GM18517 (cell line): ENCODE measurements around the gene TENM3.

Experiments used
- ATAC-seq: cut with Tn5 transposase; IDR thresholded peaks from one replicate; pipeline ENCODE4 v1.9.1; 2021; ENCODE audit warnings: mild to moderate bottlenecking, moderate library complexity; ENCODE audit not compliant: unreplicated experiment

TENM3 gene

DNA sequence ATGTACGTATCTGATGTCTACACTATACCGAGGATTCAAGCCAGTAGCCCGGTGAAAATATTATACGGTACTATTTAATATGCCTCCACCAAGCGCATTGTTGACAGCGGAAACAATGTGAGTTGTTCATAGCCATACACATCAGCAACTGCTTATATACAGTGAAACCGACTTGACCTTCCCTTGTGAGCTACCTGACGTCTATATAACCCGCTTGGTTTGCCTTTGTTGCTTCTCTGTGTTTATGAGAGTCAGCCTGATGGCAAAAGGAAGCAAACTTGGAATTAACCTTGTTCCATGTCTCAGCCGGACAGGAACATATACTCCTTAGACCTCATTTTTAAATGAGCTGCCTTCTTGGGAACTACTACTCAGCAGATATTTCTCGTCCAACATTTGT lies 462.2 kb downstream of the TENM3 start:
- ATAC-seq, result no peak

- ATAC-seq, result no peak
Measured at GRCh38 chr4:182711211-182711610, 468.0 kb downstream of the TENM3 start.

- ATAC-seq, result no peak
Measured at GRCh38 chr4:182715548-182715947, 472.3 kb downstream of the TENM3 start.

DNA sequence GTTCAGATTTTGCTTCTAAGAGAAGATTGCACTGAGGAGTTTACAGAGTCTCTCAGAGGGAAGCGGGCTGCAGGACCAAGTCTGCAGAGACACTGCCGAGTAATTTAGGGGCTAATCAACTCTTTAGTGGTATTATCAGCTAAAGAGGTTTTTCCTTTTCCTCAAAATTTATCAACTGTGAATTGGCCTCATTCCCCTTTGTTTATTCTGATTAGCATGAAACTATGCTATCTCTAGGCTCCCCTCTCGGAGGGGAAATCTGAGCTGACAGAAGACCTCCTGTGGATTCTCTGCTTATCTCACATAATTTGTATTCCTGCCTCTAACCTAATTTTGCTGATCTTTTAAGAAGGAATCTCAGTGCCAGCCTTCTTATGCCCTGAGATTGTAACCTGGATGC lies 473.0 kb downstream of the TENM3 start:
- no peak for ATAC-seq

DNA sequence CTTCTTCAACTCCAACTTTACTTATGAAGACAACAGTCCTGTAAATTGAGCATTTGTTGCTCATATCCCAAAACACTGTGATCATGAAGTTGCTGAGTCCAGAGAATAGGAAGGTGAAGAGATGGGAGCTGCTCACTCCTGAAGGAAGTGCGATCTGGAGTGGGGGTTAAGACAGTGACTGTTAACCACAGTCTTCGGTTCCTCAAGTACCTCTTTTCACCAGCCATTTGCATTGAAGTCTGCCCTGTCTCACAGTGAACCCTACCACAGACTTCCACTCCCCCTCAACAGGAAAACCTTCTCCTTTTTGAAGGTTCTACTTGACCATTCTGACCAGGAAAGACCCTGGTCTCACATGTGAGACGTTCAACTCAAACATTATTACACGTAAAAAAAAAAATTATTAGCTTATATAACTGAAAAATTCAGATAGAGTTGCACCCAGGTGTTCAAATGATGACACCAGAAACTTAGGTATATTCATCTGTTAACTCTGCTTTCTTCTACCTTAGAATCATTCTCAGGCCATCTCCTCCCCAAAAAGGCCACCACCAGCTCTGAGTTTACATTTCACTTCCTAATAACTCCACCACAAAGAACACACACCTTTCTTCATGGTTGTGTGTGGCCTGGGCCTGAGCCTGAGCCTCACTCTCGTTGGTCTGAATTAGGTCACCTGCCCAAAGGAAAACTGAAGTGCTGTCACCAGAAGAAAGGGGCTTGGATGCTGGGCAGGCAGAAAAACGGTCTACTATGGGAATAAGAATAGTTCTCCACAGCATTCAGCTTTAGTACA lies 474.8 kb downstream of the TENM3 start:
- no peak for ATAC-seq

- ATAC-seq, result no peak
Measured at GRCh38 chr4:182724414-182724813, 481.2 kb downstream of the TENM3 start.

DNA sequence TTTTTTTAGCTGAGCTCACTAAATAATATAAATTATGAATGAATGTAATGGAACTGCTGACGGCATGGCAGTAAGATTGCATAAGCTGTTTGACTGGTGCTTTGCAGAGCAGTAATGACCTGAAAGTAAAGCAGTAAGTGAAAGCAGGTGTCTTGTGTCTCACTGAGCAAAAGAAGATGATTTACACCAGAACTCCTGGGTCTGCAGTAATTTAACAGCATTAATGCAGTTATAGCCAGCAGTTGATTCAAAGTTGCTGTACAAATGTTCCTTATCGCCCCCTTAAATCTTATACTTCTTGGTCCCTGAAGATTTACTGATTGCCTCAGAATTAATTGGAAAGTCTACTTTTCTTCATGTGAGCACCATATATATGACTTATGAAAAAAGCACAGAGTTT lies 486.3 kb downstream of the TENM3 start:
- no peak for ATAC-seq

- ATAC-seq, result no peak
Measured at GRCh38 chr4:182730791-182731190, 487.6 kb downstream of the TENM3 start.

GRCh38 chr4:182736207-182736606 lies 493.0 kb downstream of the TENM3 start:
- ATAC-seq, result no peak

DNA sequence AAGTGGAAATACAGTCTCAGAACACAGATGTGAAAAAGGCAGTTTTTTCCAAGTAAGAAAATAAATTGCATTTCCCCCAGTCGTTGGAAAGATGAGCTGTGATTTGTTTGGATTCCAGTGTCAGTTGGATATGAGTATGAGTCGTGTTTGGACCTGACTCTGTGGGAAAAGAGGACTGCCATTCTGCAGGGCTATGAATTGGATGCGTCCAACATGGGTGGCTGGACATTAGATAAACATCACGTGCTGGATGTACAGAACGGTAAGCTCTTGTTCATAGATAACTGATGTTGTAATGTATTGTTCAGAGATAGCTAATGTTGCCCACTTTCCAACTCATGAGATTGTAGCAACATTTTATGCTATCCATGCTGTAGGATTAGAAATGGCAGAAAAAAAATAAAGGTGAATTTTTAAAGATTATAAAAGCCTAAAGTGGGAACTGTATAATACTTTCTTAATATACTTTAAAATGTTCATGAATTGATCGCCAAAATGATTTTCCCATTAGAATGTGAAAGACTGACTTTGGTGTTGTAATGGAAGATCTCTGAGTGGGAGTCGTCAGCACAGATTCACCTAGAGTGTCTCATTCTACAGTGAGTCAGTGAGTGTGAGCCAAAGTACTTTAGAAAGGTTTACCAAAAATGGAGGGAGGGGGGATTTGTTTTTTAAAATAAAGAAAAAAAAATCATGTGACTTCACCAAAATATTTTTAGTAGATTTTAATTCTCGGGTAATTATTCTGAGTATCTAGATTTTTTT lies 495.3 kb downstream of the TENM3 start:
- no peak for ATAC-seq

GRCh38 chr4:182740256-182740655 lies 497.1 kb downstream of the TENM3 start:
- ATAC-seq, result no peak

GRCh38 chr4:182741054-182741453 lies 497.9 kb downstream of the TENM3 start:
- no peak for ATAC-seq

GRCh38 chr4:182741914-182742313 lies 498.7 kb downstream of the TENM3 start:
- ATAC-seq, result no peak

- no peak for ATAC-seq
Measured at GRCh38 chr4:182743815-182744214, 500.6 kb downstream of the TENM3 start.

DNA sequence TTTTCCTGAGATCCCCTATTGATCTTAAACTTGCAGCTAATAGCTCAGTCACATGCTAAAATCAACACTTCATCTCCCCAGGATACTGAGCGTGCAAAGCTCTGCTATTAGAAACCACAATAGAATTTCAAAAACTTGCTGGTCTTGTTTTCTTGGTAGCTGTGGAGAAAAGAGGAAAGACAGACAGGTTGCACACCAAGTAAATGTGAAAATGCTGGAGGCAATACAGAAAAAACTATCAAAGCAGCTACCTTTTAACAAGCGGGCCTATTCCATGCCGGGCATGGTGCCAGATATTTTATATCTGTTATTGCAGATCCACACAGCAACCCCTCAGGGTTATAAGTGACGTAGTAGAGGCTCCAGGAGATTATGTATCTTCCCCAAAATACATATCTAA lies 502.0 kb downstream of the TENM3 start:
- no peak for ATAC-seq

- ATAC-seq, result no peak
Measured at GRCh38 chr4:182746876-182747275, 503.7 kb downstream of the TENM3 start.

GRCh38 chr4:182748283-182748682 lies 505.1 kb downstream of the TENM3 start:
- ATAC-seq, result no peak

- no peak for ATAC-seq
Measured at GRCh38 chr4:182748949-182749348, 505.7 kb downstream of the TENM3 start.

DNA sequence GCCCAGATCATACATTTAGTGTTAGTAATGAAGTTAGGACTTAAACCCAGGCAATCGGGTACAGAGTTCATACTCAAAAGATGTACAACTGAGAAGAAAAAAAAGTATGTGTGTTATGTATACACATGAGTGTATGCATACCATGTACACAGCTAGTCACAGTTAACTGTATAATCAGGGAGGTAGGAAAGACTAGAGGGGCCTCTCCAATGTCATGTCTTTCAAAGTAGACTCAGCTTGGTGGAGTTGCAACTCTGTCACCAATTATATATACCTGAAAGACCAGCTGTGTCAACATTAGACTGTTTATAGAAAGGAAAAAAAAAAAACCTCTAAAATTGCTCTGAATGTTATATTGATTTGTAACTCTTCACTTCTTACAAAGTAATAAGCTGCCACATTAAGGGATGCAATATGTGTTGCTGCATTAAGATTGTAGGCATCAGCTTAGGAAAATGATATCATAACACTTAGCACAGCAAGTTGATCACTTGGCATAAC lies 506.5 kb downstream of the TENM3 start:
- ATAC-seq, result no peak

DNA sequence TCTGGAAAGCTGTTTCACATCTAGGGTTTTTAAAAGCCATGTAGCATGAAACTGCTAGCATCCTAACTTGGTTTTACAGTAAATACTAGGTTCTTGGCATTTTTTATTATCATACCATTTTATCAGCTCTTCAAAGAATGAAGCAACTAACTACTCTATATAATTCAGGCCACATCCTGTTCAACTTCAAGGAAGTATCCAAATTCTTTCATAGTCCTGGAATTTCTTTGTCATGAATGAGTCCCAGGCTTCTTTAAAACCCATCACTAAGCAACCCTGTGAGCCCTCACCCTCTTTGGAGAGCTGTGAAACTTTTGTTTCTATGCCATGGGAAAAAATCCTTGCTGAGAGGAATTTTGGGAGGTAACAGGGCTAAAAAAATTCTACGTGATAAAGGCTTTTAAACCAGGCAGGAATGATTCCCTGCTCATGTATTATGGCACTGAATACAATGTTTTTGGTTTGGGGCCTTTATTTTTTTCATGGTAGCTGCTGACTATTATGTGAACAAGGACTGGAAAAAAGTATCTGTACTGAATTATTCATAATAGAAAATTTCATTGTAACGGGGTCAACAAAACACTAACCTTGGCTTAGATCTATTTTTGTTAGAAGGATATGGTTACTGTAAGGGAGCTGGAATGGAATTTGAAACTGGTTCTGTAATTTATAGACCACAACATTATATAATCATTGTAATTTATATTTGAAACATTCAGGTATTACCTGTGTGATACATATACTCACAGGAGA lies 509.1 kb downstream of the TENM3 start:
- ATAC-seq, result no peak

- no peak for ATAC-seq
Measured at GRCh38 chr4:182754895-182755294, 511.7 kb downstream of the TENM3 start.
